Breast epithelium (tissue), 3 donors: ENCODE results near the gene FPGS.

Experiments used
- POLR2A ChIP-seq: fragments of 450-650 bp; IDR thresholded peaks from one replicate; pipeline ENCODE4 v1.6.1; 2016; ENCODE audit warnings: antibody characterized with exemption, mild to moderate bottlenecking, moderate library complexity
- POLR2AphosphoS5 ChIP-seq, 3 donors: sonication (generic); formaldehyde crosslinking; IDR thresholded peaks; one replicate each; pipeline ENCODE4 v1.6.1; 2017; ENCODE audit warnings: antibody characterized with exemption in 3 of 3

- TF ChIP-seq POLR2AphosphoS5 (IDR thresholded peaks at IDR 0.05) (no peak), POLR2A (no peak)
These were observed 41.6 kb upstream of the FPGS start for GRCh38 chr9:127761061-127761460.
